ENCODE measurements around the gene RBM46.

DNA sequence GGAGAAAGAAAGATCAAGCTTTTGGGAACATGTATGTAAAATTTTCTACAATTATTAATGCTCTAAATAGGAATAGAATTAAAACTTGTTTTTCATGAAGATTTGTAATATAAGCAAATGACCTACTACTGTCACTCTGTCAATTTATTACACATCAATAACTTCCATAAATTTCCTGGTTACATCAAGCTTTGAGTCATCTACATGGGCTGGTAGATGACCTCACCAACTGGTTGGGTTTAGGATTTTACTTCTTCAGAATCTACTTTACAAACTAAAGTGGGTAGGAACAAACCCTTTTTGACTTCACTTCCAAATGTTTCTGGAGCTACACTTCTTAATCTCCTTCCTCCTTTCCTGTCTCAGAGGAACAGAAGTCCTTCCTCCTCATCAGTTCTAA, 49.3 kb upstream of the RBM46 start:
- TF ChIP-seq CTCF (IDR thresholded peaks at IDR 0.05), result no peak
- TF ChIP-seq POLR2AphosphoS5 (IDR thresholded peaks at IDR 0.05; ENCODE audit: low read depth, low read length), result no peak
- TF ChIP-seq REST (IDR thresholded peaks at IDR 0.05; ENCODE audit: insufficient read depth in 1 of 2, low read depth in 2 of 2, low read length in 1 of 2), result no peak

Measured in Panc1 (cell line).